ENCODE results near the gene SLC25A20.

Gene SLC25A20

DNA sequence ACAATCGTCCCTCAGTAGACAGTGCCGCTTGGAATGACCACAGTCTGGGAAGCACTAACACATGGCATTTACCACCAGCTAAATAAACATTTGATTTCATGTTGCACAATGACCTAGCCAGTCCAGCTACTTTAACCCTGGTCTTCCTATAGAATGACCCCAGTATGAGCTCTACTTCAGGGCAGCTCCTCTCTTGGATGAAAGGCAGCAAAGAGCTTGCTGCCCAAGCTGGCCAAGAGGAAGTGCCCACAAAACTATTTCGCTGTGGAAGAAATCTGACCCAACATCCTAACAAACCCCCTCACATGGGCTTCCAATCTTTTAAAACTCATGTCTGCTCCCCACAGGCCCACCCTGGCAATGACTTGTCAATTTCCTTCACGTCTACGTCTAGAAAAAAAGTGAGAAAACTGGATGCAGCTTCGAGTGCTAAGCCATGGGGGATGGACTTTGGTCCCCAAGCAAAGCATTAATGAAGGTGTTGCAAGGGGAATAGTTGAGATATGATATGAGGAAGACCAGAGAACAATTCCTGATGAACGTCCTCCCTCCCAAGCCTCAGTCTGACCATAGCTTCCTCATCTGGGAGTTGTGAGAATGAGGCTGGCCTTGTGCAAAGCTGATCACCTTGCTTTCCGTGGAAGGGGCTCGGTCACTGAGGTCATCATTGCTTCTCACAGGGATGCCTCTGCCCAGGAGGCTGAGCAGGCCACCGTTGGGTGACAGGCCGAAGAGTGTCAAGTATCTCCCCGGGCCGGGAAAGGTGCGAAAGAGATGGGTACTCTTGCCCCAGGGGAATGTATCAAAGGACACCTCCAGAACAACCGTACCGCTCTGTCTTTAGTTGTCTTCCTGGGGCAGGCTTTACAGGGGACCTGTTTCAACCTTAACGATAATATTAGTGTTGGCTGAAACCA is 964 bp downstream of the SLC25A20 start:
- no peak for DNase-seq

DNA sequence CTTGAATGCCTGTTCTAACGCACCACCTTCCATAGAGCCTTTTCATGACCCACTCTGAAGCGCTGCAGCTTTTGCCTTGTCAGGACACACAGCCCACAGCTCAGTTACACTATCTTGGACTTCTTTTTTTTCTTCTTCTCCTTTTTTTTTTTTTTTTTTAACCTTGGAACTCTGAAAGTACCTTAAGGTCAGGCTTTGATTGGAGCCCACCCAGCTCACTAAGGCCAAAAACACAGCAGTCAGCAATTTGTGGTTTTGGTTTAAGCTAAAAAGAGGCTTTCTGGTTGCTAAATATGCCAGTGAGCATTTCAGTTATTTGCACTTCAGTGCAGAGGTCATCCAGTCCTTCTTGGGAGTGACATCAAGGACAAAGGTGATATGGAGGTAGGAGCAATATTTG is 1.7 kb downstream of the SLC25A20 start:
- DNase-seq: no peak

DNA sequence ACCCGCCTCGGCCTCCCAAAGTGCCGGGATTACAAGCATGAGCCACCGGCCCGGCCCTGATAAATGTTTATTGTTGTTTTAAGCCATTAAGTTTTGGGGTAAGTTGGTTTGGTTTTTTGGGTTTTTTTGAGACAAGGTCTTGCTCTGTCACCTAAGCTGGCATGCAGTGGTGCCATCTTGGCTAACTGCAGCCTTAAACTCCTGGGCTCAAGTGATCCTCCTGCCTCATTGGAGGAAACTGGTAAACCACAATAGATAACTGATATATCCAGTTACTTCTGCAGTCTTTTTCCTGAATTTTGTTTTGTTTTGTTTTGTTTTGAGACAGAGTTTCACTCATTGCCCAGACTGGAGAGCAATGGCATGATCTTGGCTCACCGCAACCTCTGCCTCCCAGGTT is 4.2 kb downstream of the SLC25A20 start:
- no peak for DNase-seq

DNA sequence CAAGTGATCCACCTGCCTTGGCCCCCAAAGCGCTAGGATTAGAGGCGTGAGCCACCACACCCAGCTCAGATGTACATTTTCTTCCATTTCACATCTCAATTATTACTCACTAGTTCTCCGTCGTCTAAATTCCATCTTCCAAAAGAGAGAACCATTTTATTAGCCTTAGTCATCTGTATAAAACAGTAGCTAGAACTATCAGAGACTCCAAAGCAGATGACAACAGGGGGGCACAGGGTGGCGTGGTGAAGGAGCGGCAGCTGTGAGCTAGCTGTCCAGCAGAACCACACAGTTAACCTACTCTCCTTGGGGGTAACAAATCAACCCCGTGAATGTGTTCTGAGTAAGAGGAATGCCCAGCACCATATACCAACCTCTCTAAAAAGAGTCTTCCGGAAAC is 7.1 kb downstream of the SLC25A20 start:
- DNase-seq: no peak

DNA sequence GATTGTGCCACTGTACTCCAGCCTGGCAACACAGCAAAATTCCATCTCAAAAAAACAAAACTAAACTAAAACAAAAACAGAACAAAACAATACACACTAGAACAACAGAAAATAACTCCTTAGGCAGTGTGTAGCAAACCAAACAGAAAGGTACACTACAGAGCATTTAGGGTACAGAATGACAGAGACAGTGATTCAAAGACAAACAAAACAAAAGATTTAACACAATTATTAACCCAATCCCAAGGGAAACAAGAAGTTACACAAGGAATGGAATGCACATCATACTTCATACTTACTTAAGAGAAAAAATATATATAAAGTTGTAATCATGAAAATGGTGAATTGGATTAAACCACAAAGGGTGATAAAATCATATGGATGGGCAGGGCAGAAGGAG is 12.9 kb downstream of the SLC25A20 start:
- DNase-seq: no peak

DNA sequence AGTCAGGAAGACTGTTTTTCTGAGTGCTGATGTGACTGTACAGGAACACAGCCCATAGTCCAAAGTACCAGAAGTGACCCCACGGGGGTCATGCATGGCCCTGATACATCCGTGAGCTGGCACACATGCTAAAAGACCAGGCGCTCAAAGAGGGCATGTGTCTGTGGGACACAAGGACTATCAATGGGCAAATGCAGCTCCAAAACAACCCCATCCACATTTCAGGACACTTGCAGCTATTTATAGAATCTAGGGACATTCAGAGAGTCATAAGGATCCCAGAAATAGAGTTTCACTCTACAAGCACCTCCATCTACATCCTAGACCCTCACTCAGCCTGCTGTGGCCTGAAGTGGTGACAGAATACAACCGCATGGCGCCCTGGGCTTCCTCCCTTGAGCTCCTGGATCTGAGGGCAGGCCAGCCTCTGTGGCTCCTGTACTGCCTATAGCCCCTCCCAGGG is 17.0 kb downstream of the SLC25A20 start:
- DNase-seq: no peak

DNA sequence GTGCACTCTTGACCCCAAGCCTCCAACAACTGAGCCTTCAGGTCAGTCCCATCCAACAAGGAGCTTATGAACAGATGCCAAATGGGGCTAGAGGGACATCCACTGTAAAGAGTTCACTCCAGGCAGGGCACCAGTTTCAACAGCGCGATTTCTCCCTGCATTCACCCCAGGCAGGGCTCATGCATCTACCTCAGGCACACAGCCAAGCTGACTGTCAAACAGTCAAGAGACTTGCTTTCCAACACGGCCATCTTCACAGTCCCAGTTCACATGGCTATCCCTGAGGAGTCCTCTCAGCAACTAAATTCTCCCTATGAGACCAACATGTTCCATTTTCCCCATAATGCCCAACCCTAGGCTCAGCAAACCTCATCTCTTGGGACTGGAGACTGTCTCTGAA is 17.7 kb downstream of the SLC25A20 start:
- DNase-seq: no peak

DNA sequence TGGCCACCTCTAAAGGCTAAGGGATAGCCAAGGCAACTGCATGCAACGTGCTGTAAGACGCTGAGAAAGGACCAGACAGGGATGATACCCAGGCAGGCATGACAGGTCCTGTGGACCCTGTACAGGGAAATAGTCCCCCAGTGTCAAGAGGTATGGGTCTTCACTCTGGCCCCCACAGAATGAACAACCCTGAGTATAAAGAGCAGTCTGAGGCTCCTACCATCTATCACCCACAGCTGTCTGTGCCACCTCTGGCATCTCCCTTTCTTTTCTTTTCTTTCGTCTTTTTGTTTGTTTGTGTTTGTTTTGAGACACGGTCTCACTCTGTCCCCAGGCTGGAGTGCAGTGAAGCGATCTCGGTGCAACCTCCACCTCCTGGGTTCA is 18.7 kb downstream of the SLC25A20 start:
- no peak for DNase-seq

DNA sequence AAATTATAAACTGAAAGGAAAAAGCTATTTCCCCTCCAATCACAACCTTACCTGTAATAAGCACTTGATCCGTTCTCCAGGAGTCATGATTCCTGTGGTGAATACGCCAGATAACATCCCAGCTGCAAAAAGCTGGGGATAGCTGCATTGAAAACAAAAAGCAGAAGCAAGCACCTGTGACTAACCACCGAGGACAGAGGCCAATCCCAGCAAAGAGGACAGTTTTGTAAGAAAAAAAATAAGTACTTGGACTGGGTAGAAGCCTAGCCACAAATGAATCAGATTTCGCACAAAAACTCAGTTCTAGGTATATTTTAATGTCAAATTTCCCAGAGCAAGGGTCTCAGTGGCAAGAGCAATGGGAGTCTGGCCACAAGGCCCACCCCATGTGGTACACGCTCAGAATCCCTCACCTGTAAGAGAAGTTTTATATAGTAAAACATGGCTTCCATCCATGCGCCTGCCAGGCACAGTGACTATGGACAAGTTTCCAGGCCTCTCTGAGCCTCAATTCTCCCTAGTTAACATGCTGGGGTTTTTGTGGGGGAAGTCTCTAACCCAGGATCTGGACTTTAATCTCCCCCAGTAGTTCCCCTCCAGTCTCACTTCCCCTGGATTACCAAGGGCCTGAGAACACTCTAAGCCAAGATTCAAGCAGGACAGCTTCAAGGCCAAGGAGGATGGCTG is 19.2 kb downstream of the SLC25A20 start:
- DNase-seq: no peak

DNA sequence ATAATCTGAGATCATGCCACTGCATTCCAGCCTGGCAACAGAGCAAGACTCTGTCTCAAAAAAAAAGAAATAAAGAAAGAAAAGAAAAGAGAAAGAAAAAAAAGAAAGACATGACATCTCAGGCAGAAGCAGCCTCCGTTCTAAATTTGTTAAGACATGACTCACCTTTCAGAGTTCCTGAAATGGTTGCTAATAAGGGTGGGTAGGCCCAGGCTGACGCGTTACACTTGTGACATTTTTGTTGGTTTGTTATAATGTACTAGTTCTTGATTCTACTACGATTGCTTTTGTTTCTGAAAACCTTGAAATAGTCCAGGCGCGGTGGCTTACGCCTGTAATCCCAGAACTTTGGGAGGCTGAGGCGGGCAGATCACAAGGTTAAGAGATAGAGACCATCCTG is 21.0 kb downstream of the SLC25A20 start:
- DNase-seq: no peak

DNA sequence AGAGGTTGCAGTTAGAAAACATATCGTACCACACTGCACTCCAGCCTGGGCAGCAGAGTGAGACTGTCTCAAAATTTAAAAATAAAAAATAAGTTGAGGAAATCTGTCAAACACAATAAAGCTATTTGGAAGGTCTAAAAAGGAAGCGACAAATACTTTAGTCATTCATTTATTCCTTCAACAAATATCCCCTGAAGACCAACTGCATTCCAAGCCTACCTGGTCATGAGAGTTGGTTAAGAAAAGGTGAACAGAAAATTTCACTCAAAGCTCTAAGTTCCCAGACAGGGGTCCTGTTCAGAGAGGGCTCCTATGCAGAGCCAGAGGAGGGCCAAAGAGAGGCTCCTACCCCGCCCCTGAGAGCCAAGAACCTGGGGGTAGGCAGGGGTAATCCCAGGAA is 35.6 kb downstream of the SLC25A20 start:
- DNase-seq: peak; percentile 21

DNA sequence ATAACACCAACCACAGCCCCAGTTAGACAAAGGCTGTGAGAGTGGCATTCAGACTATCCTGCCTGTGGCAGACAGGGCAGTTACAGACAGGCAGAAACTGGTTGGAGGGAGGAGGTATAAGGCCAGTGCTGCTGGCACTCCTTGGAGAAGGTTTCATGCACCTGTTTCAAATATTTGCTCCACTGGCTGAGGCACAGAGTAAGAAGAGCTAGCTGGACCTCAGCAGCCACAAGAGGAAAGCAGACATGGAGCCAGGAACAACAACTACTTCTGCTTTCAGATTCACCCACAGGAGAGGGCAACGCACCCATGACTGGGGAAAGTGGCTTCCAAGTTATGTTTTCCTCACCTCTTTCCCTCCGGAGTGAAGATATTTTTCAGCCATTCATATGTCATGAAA is 39.5 kb downstream of the SLC25A20 start:
- no peak for DNase-seq

DNA sequence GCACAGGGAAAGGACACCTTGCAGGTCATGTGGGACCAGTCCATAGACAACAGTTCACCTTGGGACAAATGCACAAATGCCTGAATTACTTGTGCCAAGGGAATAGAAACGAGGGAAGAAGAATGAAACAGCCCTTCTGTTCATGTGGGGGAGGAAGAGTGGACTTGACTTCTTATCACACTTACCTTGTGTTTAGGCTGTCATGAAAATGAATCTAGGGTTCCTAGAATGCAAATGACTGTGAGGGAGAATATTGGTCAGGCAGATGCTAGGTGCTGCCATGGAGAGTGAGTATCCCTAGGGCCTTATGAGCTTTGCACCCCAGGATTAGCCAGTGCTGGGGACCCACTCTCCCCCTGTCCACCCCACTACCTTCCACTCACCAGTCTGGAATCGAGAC is 40.0 kb downstream of the SLC25A20 start:
- DNase-seq: no peak

DNA sequence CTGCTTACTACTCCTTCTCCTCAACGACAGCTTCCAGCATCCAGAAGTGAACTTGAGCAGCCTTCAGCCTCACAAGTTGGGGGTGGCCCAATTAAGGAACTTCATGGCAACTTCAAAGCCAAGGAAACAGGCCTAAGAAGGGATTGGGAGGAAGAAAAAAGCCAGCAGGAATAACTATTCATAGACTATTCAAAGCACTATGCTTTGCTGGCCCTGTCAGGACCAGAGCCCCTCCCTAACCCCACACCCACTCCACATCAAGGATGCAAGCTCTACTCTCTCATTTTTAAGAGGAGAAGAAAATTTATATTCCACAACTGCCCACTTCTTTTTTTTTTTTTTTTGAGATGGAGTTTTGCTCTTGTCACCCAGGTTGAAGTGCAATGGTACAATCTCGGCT is 41.0 kb downstream of the SLC25A20 start:
- DNase-seq: no peak

DNA sequence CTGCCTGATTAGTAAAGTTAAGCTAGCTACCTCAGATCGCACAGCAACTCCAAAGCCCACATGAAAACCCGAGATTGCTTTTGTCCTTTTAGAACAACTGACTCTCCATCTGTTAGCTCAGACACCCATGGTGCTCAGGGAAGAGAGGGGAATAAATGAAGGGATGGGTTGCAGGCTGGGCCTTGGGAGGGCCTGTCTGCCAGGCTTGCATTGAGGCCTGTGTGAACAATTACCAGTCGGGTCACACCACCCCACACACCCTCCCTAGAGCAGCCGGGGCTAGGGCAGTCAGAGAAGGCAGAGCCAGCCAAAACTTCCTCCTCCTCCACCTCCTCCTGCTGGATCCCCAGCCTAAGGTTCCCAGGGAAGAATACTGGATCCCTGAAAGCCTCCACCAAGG is 42.2 kb downstream of the SLC25A20 start:
- DNase-seq: no peak

DNA sequence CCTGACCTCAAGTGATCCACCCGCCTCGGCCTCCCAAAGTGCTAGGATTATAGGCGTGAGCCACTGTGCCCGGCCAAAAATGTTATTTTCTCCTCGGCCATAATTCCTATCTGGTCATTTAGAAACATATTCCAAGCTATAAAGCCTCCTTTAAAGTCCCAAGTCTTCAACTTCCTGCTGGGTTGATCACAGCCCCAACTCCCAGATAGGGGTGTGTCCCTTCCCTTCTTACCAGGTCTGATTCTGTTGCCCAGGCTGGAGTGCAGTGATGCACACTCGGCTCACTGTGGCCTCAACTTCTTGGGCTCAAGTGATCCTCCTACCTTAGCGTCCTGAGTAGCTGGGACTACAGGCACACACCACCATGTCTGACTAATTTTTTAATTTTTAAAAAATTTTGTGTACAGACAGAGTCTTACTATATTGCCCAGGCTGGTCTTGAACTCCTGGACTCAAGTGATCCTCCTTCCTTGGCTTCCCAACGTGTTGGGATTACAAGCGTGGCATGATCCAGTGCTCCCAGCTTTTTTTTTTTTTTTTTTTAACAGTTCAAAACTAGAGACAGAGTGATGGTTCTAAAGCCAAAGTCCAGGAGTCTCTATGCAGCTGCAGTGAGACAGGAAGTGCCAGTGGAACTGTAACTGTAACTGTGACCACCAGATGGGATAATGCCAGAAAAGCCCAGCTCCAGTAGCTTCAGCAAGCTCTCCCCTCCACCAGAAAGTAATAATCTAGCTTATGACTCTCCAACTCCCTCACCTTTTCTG is 42.8 kb downstream of the SLC25A20 start:
- DNase-seq: no peak

DNA sequence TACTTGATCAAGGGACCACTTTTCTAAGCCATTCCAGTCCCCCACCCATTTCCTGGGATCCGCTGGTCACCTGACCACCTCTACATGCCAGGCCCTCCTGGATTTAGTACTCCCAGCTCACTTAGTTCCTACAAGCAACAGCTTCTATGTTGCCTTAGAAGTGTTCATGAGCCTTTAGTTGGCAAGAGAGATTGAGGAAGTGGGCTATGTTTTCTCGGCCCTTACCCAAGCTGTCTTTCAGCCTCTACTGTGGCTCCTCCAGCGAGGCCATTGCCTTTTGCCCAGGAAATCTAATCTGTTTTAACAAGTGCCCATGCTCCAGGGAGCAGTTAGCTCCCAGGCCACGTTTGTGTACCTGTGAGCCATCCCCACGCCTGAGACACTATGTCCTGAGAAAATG is 46.5 kb downstream of the SLC25A20 start:
- DNase-seq: no peak

DNA sequence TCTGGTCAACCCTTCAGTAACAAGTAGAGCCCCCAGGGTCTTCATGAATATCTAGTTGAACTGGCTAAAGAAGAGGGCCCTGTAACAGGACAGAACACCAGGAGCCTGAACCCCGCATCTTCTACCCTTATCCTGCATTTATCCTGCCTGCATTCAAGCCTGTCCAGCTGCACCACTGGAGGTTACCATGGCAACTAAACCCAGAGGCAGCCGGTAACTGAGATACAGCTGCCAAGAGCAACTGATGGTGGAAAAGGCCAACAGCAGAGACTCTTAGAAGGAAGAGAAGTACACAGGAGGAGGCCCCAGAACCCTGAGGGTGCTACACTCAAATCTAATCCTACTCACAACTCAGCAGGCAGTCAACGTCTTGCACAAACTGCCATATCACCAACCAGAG is 47.3 kb downstream of the SLC25A20 start:
- DNase-seq: peak; percentile 8

DNA sequence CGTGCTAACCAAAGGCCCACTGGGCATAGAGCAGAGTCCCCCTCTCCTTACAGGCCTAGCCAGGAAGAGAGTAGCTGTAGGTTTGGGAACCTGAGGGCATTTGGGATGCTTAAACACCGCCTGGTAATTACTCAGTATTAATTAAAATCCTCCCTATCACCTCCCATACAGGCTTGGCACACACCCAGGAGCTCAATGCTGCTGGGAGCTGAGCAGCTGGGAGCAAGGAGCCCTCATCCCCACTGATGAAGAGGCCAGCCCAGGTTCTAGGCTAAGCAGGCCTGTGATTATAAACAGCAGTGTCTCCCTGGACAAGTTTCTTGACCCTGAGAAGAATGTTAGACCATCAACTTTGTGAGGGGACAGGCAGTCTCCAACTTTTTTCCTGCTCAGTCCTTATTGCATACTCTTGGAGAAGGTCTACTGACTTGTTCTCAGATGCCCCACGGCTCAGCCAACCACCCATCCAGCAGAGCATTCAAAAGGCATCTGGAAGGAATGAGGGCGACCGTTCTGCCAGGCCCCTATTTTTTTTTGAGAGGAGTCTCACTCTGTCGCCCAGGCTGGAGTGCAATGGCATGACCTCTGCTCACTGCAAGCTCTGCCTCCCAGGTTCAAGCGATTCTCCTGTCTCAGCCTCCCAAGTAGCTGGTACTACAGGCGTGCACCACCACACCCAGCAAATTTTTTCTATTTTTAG is 49.7 kb downstream of the SLC25A20 start:
- DNase-seq: no peak

DNA sequence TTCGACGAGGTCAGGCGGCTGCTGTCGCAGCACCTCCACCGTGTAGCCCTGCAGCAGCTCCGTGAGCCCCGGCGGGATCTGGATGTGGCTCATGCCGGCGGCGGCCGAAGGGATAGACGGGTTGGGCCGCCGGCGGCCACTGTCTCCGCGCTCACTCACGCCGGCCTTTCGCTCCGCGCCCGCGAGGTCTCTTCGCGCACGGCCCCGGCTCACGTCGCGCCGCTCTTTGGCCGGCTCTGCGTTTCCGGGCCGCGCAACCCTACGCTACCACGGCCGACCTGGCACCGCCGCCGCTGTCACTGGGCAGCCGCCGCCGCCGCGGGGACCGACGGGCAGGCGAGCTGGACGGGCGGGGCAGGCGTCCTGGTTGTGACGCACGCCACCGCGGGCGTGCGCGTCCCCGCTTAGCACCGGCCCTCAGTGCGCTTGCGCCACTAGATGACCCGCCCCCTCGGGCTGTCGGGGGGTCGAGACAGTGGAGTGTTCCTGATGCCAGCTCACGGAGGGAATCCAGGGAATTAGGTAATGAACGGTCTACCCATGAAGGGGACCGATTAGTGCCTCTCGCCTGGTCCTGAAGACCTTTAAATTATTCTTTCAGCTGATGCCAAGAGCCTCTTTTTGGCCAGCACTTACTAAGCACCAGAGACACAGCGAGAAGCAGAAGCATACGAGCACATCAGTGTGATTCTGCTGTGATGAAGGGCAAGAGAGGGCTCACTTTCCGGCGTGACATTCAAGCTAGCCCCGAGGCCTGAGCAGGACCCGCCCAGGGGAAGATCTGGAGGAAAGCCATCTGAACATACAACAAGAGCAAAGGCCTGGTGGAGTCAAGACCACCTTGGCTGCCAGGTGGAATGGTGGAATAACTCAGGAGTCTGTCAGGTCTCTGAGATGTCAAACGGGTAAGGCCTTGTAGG is 50.9 kb downstream of the SLC25A20 start, which contains the start of gene PRKAR2A:
Gene PRKAR2A, minus strand, starts transcription at position 371 of the 920 bp plus-strand sequence. Its CDS starts 278 bp downstream, at position 93.
- peak; percentile 76 for DNase-seq

DNA sequence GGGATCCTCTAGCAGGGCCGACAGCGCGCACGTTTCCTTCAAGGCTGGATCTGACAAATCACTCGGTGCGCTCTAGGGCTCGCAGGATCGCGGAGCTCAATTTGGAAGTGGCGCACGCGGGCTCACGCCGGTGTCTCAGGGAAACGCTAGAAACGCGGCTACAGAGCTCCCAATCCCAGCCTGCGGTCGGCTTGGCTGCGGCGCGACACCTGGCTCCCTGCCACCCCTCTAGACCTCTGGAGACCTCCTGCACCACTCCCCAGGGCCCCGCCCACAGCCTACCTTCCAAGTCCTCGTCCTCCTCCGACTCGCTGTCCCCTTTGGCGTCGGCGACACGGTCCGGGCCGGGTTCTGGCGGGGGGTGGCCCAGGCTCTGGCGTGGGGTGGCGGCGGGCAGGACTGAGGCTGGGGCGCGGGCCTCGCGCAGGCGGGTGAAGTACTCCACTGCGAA is 51.6 kb downstream of the SLC25A20 start:
- DNase-seq: peak; percentile 34

DNA sequence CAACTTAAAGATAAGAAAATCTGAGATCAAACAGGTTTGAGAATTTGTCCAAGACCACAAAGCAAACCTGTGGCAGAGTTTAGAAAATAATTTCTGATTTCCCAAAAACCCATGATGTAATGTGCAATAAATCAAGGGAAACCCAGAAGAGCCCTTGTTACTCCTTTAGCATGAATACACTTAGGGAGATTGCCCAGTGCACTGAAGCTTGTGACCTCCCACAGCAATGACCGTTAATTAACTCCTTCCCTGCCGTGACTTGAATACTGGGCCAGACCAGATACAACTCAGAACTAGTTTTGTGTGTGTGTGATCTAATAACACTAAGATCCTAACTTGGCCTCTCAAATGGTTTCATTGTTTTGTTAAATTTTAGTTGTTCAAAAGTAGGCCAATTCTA is 53.5 kb downstream of the SLC25A20 start:
- DNase-seq: no peak
